Measurements from ENCODE around the gene SATB1. TPM values are rescaled to one million over a fixed set of nuclear protein-coding genes. Genes with fewer than 3 reads are reported as not detected.

The SATB1 gene
- total RNA-seq, 1 experiment from 2014 or later: 28.7 TPM

- intact Hi-C loops (cut with micrococcal nuclease; ENCODE audit: unreplicated experiment): loop anchor here (1.0 to 2.0 kb wide), 2 partner anchors 21 to 315 kb away; no protein-coding TSS in a partner anchor
- H4K20me1 ChIP-seq (ENCODE audit: insufficient read depth): no peaks in the 10 kb centered on the region
- H3K27ac ChIP-seq: no peak overlapping the region
- H3K4me3 ChIP-seq: peak overlapping the region; percentile 98
- no peaks in the 10 kb centered on the region for H3K79me2 ChIP-seq (ENCODE audit: low read depth)
- H2AFZ ChIP-seq: peak overlapping the region; percentile 99
- H3K27me3 ChIP-seq (ENCODE audit: insufficient read depth, low read depth): no peaks in the 10 kb centered on the region
- no peak for DNase-seq
- peaks cover 24% of the 10 kb centered on the region for H3K4me1 ChIP-seq (replicated peaks; ENCODE audit: insufficient read depth)
- no peaks in the 10 kb centered on the region for H3K36me3 ChIP-seq (ENCODE audit: low read depth)
- BruUV-seq (replicated peaks): TSS peak; percentile 23
- H3K4me2 ChIP-seq: peak overlapping the region; percentile 99
- POLR2A ChIA-PET (ENCODE audit: unreplicated experiment): no interaction called here
- TF ChIP-seq CTCF (conservative IDR thresholded peaks at IDR 0.05) (no peak), EZH2 (IDR thresholded peaks at IDR 0.05; ENCODE audit: low read depth) (no peak)
- H3K9me3 ChIP-seq (ENCODE audit: insufficient read depth, low read depth): no peaks in the 10 kb centered on the region
- H3K9me2 ChIP-seq (ENCODE audit: insufficient read depth): no peaks in the 10 kb centered on the region
- no peaks in the 10 kb centered on the region for H3F3A ChIP-seq (ENCODE audit: insufficient read depth, low read depth)
- CTCF ChIA-PET: no interaction called here
These were observed 18.8 kb upstream of the SATB1 start for GRCh38 chr3:18443665-18444594.

- H3K79me2 ChIP-seq (ENCODE audit: low read depth): no peaks in the 10 kb centered on the region
- H3K27ac ChIP-seq: no peak overlapping the region
- H3K36me3 ChIP-seq (ENCODE audit: low read depth): no peaks in the 10 kb centered on the region
- no peak for TF ChIP-seq EZH2 (IDR thresholded peaks at IDR 0.05; ENCODE audit: low read depth)
- TF ChIP-seq CTCF (conservative IDR thresholded peaks at IDR 0.05): no peak
- CTCF ChIA-PET: no interaction called here
- no peaks in the 10 kb centered on the region for H3F3A ChIP-seq (ENCODE audit: insufficient read depth, low read depth)
- peaks cover 24% of the 10 kb centered on the region for H3K4me1 ChIP-seq (replicated peaks; ENCODE audit: insufficient read depth)
- peak overlapping the region; percentile 99 for H2AFZ ChIP-seq
- H3K9me2 ChIP-seq (ENCODE audit: insufficient read depth): no peaks in the 10 kb centered on the region
- POLR2A ChIA-PET (ENCODE audit: unreplicated experiment): no interaction called here
- intact Hi-C loops (cut with micrococcal nuclease; ENCODE audit: unreplicated experiment): no loop called here
- no peaks in the 10 kb centered on the region for H3K27me3 ChIP-seq (ENCODE audit: insufficient read depth, low read depth)
- BruUV-seq (replicated peaks): no TSS peak
- H3K9me3 ChIP-seq (ENCODE audit: insufficient read depth, low read depth): no peaks in the 10 kb centered on the region
- peak overlapping the region; percentile 99 for H3K4me2 ChIP-seq
- H3K4me3 ChIP-seq: peak overlapping the region; percentile 98
- no peak for DNase-seq
- no peaks in the 10 kb centered on the region for H4K20me1 ChIP-seq (ENCODE audit: insufficient read depth)
These were observed 17.9 kb upstream of the SATB1 start for GRCh38 chr3:18442756-18443664.

- peaks cover 24% of the 10 kb centered on the region for H3K4me1 ChIP-seq (replicated peaks; ENCODE audit: insufficient read depth)
- H3K27me3 ChIP-seq (ENCODE audit: insufficient read depth, low read depth): no peaks in the 10 kb centered on the region
- no peak for DNase-seq
- no TSS peak for BruUV-seq (replicated peaks)
- CTCF ChIA-PET: no interaction called here
- intact Hi-C loops (cut with micrococcal nuclease; ENCODE audit: unreplicated experiment): no loop called here
- H3K9me3 ChIP-seq (ENCODE audit: insufficient read depth, low read depth): no peaks in the 10 kb centered on the region
- H3K36me3 ChIP-seq (ENCODE audit: low read depth): no peaks in the 10 kb centered on the region
- no peak overlapping the region for H3K4me3 ChIP-seq
- POLR2A ChIA-PET (ENCODE audit: unreplicated experiment): no interaction called here
- H3K4me2 ChIP-seq: no peak overlapping the region
- no peaks in the 10 kb centered on the region for H3F3A ChIP-seq (ENCODE audit: insufficient read depth, low read depth)
- no peak overlapping the region for H3K27ac ChIP-seq
- H3K9me2 ChIP-seq (ENCODE audit: insufficient read depth): no peaks in the 10 kb centered on the region
- no peaks in the 10 kb centered on the region for H3K79me2 ChIP-seq (ENCODE audit: low read depth)
- H4K20me1 ChIP-seq (ENCODE audit: insufficient read depth): no peaks in the 10 kb centered on the region
- 0 out of 2 replicates have a peak overlapping the region, but pooled peaks have one; percentile 29 for H2AFZ ChIP-seq
- no peak for TF ChIP-seq EZH2 (IDR thresholded peaks at IDR 0.05; ENCODE audit: low read depth)
- TF ChIP-seq CTCF (conservative IDR thresholded peaks at IDR 0.05): no peak
These were observed 16.4 kb upstream of the SATB1 start for GRCh38 chr3:18441551-18441950.

All from PC-9 (cell line).